GM19438 (cell line): ENCODE data around the gene PABPC3.

Source experiments
- ATAC-seq: cut with Tn5 transposase; IDR thresholded peaks from one replicate; pipeline ENCODE4 v1.9.1; 2021; ENCODE audit warnings: low read depth; ENCODE audit not compliant: unreplicated experiment

PABPC3 gene

DNA sequence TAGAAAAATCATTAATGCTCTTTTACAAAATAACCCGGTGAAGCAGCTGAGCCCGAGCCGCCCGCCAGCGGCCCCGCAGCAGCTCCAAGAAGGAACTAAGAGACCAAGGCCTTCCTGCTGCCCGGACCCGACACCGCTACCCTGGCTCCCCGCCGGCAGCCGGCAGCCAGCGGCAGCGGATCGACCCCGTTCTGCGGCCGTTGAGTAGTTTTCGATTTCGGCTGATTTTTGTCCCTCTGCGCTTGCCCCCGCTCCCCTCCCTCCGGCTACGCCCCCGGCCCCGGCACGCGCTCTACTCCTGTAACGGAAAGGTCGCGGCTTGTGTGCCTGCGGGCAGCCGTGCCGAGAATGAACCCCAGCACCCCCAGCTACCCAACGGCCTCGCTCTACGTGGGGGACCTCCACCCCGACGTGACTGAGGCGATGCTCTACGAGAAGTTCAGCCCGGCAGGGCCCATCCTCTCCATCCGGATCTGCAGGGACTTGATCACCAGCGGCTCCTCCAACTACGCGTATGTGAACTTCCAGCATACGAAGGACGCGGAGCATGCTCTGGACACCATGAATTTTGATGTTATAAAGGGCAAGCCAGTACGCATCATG, at the start of gene PABPC3:
PABPC3 (plus strand) TSS at position 286 of the 603 bp plus-strand sequence; CDS start at position 349, 63 bp downstream.
- ATAC-seq: no peak

DNA sequence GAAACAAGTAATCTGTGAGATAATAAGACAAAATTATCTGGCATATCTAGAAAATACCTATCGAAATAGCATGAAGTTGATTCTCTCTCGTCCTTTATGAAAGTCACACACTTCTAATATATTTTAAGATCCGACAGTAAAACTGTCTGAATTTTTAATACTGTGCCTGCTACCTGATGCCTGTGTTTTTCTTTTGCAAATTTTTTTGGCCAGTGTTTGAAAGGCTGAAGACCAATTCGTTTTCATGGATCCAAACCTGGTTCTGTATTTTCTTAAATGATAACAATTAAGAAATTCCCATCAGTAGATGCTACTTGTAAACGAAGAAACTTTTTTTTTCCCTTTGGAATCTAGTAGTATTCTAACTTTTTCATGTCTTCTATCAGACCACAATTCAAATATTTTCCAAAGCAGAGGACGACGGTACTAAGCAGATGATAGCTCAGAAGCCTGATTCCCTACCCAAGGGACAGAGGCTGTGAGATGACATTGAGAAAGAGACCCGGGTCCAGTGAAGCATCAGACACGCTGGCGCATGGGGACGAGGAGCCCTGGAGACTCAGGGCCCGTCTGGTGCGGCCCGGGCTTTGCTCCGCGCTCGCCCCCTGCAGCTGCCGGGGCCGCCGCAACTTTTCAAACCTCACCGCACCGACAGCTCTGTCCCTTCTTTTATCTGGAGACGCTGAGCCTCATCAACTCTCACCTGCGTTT, 49.5 kb upstream of the PABPC3 start:
- ATAC-seq: no peak

DNA sequence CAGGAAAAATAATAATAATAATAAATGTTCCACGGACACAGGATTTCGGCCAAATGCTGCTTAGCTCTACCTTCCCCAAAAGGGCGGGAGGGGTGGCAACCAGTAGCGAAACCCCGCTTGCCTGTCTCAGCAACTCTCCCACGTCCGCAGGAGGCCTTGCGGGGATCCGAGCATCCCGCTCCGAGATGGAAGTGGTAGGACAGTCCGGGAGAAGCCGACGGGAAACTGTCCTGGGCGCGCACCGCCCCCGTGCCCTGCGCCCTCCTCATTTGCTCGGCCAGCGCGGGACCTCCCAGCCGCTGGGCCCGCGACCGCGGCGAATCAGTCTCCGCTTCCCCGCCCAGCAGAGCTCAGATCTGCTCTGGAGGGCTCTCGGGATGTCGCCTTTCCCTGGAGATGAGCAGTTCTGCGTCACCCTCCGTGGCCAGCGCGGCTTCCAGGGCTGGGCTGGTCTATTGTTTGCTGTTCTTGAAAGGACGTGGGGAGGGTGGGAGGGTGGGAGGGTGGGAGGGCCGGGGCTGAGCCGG, 48.9 kb upstream of the PABPC3 start:
- ATAC-seq: no peak

DNA sequence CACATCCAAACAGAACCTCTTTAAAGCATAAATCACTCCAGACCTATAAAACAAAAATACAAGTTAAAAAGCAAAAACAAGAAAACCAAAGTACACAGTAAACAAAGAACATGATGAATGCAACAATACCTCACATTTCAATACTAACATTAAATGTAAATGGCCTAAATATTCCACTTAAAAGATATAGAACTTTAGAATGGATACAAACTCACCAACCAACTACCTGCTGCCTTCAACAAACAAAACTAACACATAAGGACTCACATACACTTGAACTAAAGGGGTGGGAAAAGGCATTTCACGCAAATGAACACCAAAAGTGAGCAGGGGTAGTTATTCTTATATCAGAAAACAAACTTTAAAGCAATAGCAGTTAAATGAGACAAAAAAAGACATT, 44.9 kb upstream of the PABPC3 start:
- ATAC-seq: no peak

GRCh38 chr13:25059166-25059565, 36.8 kb upstream of the PABPC3 start:
- ATAC-seq: no peak

DNA sequence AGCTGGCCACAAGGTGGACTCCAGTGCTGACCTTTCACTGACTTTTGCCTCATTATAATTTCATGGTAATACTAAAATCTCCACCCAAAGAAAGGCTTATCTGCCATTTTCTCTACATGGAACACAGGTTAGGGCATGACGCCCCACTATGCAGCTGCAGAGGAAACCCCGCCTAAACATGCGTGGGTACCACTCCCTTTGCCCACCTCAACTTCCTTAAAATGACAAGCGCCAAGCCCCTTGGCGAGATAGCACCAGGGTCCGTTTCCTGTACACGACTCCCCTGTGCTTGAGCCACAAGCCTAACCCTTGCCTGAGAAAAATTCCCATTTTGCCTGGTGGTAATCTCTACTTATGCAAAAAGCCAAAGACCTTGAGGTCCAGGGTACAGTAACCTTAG, 36.0 kb upstream of the PABPC3 start:
- ATAC-seq: no peak

- ATAC-seq: no peak
Measured at GRCh38 chr13:25062479-25062878, 33.5 kb upstream of the PABPC3 start.

- ATAC-seq: no peak
Measured at GRCh38 chr13:25064396-25064795, 31.5 kb upstream of the PABPC3 start.

DNA sequence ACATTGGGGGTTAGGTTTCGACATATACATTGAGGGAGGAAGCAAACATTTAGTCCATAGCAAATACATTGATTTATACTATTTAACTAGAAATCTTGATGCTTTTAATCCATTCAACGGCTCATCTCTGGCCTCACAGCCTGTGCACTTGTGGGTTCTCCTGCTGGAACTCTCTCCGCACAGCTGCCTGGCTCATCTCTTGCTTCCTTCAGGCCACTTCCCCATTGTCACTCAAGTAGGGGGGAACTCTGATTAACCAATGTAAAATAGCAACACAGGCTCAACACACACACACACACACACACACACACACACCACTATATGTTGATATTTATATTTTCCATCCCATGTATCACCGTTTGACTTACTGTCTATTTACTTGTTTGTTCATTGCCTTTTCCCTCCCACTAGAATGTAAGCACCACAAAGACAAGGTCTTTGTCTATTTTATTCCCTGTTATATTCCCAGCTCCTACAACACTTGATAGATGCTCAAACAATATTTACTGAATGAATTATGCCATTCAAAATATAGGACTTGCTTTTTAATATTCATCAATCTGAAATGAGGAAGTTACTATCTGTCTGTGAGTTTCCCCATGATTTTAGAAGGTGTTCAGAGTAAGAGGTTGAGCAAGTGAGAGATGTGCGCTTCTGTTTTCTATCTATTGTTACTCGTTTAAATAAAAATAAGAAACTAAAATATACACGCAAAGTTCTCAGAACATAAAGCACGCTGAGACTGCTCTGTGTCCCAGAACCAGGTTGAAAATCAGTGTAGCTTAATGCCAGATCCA, 29.8 kb upstream of the PABPC3 start:
- ATAC-seq: no peak

DNA sequence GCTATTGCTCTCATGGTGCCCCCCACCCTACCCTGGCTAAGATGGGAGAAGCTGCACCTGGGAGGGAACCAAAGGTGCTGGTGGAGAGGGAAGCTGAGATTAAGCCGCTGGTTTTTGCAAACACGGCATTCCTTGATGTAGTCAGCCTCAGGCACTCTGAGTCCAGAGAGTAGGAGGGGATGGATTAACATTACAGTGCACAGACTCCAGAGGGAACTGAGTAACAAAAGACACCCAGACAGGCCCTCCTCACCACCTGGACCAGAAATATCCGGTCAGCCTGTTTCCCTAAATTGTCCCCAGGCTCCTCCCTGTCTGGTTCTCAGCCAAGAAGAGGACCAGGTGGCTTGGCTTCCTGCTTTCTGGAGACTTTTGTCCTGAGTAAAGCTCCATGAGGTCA, 28.9 kb upstream of the PABPC3 start:
- no peak for ATAC-seq

GRCh38 chr13:25068810-25069209, 27.1 kb upstream of the PABPC3 start:
- no peak for ATAC-seq

GRCh38 chr13:25069236-25069635, 26.7 kb upstream of the PABPC3 start:
- ATAC-seq: no peak

DNA sequence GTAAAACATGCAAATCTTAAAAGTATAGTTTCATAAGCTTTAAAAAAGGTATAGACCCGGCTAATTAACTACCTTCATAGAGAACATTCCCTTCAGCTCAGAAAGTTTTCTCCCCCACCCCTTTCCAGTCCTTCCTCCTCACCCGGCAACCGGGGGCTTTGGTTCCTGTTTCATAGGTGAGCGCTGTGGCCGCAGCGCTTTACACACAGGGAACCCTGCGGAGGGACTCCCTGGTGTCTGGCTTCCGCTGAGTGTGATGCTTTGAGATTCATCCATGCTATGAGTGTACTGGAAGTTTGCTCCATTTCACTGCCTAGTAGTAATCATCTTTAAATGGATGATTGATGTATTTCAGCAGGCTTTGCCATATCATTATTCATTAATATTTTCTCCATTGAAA, 26.0 kb upstream of the PABPC3 start:
- no peak for ATAC-seq

- ATAC-seq: no peak
Measured at GRCh38 chr13:25080773-25081172, 15.2 kb upstream of the PABPC3 start.

GRCh38 chr13:25084096-25084495, 11.8 kb upstream of the PABPC3 start:
- no peak for ATAC-seq

DNA sequence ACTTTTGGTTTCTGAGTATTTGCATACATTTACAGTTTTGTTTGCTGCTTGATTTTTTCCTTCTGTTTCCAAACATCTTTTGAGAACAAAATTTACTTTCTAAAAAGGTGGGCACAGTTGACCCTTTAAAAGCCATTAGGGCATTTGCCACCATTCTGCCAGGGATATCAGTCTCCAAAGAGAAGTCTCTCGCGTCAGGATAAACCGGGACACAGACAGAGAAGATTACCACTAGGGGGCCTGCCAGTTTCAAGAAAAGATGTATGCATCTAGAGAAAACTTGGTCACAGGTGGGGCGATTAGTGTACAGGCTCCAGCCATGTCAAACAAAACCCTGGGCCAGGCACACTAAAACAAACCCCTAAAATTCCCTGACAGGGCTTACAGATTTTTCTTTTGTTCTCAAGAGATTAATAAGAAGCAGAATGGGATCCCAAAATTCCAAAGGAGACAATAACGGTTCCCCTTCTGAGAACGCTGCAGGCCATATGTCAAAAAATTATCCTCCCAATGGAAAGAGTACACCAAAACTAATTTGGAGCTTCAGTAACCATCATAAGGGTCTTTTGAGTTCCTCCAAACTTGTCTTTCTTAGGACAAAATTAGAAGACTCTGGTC, 10.7 kb upstream of the PABPC3 start:
- ATAC-seq: no peak

GRCh38 chr13:25088562-25089221, 7.2 kb upstream of the PABPC3 start:
- no peak for ATAC-seq

DNA sequence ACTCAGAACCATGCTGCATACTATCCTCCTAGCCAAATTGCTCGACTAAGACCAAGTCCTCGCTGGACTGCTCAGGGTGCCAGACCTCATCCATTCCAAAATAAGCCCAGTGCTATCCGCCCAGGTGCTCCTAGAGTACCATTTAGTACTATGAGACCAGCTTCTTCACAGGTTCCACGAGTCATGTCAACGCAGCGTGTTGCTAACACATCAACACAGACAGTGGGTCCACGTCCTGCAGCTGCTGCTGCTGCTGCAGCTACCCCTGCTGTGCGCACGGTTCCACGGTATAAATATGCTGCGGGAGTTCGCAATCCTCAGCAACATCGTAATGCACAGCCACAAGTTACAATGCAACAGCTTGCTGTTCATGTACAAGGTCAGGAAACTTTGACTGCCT, 1.5 kb downstream of the PABPC3 start:
- no peak for ATAC-seq

- ATAC-seq: no peak
Measured at GRCh38 chr13:25103711-25104110, 7.8 kb downstream of the PABPC3 start.

DNA sequence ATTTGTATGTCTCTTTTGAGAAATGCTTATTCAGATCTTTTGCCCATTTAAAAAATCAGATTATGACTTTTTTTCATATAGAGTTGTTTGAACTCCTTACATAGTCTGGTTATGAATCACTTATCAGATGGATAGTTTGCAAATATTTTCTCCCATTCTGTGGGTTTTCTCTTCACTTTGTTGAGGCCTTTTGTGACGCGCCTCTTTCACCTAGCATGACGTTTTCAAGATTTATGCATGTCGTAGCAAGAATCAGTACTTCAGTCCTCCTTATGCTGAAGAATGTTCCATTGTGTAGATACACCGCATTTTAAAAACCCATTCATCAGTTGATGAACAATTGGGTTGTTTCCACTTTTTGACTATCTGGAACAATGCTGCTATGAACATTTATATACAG, 13.4 kb downstream of the PABPC3 start:
- ATAC-seq: no peak
